GM19397 (cell line): ENCODE data around the gene CGNL1.

Experiments used
- ATAC-seq: cut with Tn5 transposase; IDR thresholded peaks from one replicate; pipeline ENCODE4 v1.9.1; 2021; ENCODE audit warnings: mild to moderate bottlenecking, moderate library complexity; ENCODE audit not compliant: unreplicated experiment

The CGNL1 gene

DNA sequence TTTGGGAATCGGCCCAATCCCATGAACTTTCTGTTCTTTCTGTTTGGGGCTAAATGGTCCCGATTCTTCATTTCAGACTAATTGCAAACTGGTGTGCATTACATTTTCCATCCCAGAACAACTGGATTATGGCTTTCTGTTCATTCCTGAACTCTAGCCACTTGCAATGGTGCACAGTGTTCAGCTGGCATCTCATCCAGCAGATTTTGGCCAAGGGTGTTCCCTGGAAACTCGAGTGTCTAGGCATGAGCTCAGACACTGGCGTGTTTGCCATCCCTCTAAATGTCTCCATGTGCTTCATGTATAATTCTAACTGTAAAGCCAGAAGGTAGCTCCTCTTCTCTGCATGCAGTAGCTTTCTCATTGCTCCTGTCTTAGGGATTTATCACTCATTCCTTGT lies 118.3 kb downstream of the CGNL1 start:
- no peak for ATAC-seq

DNA sequence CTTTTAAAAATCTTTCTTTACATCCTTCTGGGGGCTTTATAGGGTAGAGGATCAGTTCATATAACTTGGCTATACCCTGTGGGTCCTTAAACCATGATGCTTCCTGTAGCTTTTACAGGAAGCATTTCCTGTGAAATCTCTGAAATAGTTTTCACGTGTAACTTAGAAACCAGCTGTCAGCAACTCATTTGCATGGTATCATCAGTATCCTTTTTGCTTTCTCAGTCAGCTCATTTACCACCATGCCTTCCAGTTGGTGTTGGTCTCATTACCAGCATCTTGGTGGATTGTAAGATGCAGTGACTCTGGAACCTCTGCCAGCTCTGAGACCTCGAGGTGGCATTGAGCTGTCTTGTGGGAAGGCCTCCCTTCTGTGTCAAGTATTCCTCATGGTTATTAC lies 118.7 kb downstream of the CGNL1 start:
- peak; percentile 66 for ATAC-seq

DNA sequence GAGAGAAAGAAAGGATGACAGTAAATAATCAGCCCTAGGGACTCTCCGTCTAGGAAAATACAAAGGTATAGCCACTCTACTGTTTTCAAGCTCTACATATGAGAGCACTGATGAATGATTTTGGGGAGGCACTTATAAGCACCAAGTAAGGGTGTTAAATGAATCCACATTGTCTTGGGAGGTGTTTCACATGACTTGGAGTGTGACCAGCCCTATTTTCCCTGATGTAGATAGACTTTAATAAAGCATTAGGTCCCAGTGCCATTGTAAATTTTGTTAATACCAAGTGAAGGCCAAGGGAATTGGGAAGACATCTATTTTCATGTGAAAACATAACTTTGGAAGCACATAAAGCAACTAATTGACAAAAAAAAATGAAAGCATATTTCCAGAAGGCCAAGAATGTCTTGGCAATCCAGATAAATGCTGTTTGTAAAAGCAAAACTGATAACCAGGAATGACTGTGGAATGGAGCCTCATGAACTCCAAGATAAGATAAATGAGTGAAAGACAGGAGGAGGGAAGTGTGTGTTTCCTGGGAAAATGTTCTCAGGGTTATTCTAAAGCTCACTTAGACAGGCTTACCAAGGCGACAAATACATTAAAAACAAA lies 119.4 kb downstream of the CGNL1 start:
- ATAC-seq: no peak

DNA sequence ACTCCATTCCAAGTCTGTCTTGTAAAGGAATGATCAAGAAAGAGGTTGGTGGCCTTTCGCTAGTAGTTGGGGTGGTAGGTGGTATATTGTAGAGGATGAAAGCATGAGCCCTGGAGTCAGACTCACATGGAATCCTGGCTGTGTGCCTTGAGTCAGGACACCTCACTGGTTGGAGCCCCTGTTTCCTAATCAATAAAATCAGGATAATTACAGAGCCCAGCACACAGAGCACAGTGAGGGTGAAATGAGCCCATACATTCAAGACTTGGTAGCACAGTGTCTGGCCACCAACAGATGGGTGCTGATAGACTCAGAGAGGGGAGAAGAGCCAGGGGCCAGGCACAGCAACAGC lies 120.3 kb downstream of the CGNL1 start:
- no peak for ATAC-seq

DNA sequence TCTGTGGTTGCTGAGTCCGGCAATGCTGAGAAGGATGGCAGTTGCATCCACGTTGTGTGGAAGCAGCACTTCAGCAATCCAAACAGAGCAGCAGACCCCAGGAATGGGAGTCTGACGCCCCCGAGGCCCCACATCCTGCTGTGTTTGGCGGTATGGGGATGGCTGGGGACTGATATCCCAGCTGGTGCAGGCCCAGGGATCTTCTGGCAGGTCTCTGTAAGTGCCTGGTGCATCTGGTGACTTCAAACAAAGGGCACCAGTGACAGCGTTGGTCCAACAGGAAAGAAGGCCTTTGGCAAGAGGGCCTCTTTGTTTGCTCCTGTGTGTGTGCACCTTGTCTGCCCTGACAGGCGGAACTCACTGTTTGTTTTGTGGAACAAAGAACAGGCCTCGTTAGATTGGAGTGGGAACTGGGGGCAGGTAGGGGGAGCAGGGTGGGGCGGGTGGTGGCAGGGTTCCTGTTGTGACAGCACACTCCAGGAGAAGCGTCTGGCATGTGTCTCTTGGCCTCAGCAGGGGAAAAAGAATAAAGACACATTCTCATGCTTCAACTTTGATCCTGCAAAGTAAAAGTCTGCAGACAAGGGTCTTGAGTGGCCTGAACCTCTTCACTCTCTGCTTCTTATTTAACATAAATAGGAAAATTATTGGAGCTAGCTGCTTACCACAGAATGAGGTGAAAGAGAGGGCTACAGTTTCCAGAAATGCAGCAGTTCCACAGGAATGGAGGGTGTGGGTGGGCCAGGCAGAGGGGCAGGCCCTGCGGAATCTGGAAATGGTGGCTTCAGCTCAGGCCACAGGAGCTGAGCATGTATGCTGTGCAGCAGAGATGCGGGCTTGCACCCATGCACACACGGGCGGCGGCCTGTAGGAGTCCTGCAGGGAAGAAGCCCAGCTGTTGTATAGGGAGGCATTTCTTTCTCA lies 120.9 kb downstream of the CGNL1 start:
- no peak for ATAC-seq

DNA sequence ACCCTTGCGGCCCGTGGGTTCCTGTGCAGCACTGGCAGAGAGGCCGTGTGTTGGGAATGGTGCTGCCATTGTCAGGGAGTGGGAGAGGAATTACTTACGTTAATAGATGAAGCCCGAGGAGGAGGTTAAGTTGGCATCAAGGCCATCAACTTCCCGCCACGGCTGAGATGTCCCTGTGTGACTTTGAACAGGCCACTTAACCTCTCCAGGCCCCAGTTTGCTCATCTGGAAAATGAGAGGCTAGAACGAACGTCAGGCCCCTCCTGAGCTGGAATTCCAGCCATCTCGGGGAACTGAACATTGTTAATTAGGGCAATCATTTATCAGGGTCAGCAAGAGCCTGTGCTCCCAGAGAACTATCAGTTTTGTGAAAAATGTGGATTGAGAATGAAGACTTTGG lies 124.0 kb downstream of the CGNL1 start:
- ATAC-seq: no peak

DNA sequence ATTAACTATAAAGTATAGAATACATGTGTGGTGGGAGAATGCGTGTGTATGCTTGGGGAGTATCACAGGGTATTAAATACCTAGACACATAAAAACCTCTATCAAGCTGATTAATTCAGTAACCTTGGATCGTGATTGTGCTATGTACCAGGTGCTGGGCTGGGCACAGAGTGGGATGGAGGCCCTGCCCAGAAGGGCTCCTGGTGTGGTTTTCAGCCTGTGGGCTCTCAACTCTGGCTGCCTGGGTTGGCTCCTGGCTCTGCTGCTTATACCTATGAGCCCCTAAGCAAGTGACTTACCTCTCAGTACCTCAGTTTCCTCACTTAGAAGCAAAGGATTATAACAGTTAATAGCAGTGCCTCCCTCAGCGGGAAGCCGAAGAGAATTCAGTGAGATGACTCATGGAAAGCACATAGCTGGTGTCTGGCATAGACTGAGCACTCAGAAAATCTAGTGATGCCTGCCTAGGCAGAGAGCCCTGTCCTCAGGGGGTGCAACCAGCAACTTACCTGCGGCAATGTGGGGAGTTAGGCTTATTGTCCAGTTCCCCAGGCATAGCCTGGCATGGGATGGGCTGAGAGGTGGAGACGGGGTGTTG lies 124.8 kb downstream of the CGNL1 start:
- ATAC-seq: no peak

DNA sequence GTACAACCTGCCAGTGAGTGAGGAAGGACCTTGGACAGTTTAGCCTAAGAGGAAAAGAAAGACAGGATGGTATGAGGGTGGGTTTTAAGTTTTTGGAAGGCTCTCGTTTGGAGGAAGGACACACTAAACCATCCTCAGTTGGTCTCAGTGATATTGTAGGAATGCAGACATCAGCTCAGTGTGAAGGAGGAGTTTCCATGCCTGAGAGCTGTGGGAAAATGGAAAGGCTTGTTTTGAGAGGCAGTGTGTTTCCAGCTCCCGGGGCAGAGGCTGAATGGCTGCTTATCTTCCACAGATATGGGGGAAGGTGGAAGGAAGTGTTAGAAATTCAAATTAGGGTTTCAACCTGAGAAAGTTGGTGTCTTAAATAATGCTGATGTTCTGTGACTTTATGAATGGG lies 125.8 kb downstream of the CGNL1 start:
- ATAC-seq: no peak

DNA sequence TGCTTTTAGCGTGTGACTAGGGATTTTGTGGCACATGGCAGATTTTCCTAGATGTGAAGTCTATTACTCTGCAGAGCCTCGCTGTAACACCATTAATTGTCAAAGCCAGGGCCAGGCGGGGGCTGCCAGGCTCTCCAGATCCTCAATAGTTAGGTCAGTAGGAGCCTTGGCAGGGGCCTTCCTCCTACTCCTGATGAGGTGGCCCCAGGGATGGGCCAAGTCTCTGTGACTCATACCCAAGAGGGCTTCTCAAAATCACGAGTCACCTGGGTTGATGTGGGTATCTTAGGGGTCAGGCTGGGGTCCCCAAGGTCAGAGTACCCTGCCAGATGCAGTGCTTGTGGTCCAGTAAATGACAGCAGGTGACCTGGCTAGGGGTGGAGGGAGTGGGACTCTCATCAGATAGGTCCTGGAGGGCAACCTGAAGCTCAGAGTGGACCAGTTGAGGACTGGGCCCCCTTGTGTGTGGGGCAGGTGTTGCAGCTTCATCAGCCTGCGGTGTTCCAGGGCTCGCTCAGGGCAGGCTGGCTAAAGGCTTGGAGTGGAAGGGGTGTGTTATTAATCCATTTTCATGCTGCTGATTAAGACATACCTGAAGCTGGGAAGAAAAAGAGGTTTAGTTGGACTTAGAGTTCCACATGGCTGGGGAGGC lies 126.9 kb downstream of the CGNL1 start:
- no peak for ATAC-seq

DNA sequence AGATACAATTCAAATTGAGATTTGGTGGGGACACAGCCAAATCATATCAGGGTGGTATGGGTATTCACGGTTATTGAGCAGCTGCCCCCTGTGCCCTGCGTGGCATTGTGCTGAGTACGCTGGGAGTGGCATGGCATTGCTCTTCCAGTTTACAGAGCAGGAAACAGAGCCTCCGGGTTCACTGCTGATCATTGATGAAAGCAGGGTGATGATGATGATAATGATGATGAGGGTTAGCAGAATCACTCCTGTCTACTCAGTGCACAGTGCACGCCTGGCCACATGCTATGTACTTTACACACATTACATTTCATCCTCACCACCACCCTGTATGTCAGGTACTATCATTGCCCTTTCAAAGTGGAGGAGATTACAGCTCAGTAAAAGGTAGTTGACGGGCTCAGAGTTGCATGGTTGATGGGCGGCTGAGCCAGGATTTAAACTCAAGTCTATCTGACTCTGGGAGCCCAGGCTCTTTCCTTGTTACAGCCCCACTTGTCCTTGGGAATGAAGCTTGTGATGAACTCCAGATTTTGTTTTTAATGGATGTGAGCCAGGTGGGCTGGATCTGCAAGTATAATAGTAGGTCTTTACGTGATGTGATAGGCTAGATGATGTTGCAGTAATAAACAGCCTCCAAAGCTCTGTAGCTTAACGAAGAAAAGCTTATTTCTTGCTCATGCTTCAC lies 127.8 kb downstream of the CGNL1 start:
- ATAC-seq: no peak

DNA sequence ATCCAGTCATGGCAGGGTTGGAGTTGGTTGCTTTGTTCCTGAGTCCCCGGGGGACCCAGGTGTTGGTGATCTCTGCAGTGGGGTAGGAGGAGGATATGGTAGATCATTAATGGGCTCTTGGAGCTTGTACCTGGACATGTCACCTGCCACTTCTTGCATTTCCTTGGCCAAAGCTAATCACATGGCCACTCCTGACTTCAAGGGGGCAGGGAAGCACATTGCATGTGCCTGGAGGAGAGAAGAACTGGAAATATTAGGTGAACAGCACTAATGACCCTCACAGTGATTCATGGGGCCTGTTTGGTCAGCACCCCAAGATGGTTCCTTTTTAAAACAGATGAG lies 128.3 kb downstream of the CGNL1 start:
- ATAC-seq: no peak

DNA sequence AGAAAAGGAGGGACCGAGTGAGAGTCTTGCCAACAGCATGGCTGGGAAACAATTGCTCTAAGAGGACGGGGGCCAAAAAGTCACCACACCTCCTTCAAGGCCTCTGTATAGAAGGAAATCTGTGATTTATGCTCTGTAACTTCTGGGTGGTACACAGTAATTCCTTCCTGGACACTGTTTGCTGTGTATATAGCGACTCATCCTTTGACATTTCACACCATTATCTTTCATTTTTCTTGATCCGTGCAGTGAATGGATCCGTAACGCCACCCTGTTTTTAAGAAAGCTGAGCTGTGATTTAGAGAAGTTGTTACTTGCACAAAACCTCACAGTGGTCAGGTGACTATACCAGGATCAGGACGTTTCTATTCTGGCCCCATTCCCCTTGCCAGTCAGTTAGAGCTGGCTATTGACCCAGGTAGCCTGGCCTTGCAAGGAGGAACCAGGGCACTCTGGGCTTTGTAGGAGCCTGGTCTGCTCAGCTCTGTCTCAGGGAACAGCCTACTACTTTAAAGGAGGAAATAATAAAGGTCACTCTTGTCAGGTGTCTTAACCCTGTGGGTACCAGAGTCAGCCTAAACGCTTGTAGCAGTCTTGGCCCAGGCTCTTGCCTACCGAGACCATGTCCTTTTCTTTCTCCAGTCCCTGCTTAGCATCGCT lies 128.9 kb downstream of the CGNL1 start:
- ATAC-seq: no peak

DNA sequence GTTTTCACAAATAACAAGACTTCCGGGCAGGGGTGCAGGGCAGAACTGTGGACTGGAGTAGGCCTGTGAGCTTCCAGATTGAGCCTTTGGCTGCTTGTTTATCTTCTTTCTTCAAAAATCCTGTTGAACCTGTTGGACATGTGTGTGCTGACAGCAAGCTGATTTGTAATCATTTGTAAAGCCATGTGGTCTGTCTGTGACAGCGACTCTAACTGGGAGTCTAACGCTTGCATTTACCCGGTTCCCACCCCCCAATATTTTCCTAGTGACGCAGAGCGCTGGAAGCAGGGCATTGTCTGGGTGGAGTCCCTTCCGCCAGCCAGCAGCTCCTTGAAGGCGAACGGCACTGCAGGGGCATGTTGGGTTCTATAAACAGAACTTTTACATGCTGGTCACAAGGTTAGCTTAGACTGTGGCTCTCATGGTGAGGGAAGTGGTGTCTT lies 129.7 kb downstream of the CGNL1 start:
- no peak for ATAC-seq

DNA sequence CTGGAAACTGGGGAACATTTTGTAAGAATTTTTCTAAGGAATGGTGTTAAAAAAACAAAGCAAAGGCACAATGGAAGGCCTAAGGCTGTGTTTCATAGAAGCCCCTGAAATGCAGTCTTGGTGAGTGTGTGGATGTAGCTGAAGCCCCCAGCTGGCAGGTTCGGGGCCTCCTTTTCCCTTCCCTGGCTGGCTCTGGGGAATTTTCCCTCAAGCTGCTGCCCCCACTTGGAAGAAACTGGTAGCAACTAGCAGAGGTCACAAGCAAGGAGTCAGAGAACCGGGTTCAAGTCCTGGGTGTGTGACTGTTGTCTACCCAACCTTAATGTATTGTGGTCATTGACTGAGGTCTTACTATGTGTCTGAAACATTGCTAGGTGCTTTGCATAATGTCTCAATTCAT lies 130.1 kb downstream of the CGNL1 start:
- no peak for ATAC-seq

DNA sequence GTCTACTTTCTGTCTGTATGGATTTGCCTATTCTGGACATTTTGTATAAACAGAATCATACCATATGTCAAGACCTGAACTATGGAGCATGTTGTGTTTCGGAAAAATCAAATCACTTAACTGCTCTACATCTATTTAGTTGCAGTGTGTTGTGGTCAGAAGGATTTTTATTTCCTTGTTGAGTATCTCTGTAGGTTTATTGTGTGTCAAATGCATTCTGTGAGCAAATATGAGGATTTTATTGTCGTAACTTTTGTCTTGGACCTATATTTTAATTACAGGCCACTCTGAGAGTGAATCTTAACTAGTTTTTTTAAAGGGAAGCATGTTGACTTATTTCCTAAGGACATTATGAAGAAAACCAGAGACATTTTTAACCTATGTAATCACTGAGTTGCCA lies 130.8 kb downstream of the CGNL1 start:
- no peak for ATAC-seq

DNA sequence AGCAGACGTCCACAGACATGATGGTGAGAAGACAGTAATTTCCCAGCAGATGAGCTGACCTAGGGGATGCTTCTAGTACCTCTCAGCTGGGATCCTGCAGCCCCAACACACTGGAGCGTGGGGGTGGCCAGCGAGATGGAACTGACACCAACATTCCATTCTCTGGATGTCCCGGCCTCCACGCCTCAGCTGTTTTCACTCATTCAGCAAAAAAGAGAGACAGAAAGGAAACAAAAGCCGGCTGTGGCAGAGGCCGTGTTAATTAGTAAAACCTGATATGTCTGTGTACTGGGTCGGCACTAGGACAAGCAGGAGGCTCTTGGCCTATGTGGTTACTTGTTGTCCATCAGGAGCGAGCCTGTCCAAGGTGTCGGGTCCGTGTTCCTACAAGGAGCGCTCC lies 132.8 kb downstream of the CGNL1 start:
- ATAC-seq: no peak

DNA sequence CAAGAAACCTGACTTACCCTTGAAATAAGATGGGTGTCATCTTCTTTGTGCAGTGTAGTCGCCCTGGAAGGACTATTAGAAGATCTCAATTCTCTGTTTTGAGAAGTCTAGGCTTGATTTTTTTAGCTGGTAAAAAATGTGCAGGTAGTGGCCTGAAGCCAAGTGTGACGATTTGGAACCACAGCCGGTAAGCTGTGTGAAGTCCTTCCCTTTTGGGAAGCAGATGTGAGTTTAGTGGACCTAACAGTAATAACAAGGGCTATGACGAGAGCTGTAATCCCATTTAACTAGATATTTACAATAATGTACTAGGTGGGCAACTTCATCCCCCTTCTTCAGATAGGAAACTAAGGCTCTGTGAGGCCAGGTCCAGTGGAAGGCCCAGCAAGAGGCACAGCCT lies 133.7 kb downstream of the CGNL1 start:
- no peak for ATAC-seq

DNA sequence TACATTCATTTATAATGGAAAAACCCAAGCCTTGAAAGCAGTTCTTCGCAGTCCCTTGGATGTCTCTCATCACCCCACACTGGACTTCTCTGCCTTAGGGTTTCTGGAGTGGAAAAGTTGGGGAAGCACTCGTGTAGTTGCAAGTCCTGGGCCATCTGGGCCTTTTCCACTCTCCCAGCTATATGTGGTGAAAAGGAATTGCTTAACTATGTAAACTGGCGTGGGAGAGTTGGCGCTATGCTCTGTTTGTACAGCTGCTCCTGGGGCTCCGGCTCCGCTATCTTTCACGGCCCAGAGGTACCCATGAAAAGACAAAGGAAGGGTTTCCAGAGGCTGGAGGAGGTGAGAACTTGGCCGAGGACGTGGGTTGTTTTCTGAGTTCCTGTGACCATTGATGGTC lies 134.3 kb downstream of the CGNL1 start:
- ATAC-seq: no peak

DNA sequence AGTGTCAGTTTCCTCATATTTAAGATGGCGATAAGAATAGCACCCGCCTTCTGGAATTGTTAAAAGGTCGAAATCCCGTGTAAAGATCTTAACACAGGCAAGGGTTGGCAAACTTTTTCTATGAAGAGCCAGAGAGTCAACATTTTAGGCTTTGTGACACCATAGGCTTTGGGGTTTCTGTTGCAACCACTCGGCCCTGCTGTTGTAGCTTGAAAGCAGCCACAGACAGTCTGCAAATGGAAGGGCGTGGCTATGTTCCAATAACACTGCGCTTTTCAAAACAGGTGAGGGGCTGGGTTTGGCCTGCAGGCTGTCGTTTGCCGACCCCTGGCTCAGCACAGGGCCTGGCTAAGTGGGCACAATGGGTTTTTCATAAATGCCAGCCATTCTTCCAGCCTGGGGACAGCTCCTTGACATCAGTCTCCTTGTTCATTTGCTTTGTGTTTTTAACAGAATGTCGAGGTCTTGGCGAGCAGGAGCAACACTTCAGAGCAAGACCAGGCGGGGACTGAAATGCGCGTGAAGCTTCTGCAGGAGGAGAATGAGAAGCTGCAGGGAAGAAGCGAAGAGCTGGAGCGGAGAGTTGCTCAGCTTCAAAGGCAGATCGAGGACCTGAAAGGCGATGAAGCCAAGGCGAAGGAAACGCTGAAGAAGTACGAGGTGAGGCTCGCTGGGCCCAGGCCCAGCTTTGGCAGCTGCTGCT lies 140.2 kb downstream of the CGNL1 start:
- no peak for ATAC-seq

DNA sequence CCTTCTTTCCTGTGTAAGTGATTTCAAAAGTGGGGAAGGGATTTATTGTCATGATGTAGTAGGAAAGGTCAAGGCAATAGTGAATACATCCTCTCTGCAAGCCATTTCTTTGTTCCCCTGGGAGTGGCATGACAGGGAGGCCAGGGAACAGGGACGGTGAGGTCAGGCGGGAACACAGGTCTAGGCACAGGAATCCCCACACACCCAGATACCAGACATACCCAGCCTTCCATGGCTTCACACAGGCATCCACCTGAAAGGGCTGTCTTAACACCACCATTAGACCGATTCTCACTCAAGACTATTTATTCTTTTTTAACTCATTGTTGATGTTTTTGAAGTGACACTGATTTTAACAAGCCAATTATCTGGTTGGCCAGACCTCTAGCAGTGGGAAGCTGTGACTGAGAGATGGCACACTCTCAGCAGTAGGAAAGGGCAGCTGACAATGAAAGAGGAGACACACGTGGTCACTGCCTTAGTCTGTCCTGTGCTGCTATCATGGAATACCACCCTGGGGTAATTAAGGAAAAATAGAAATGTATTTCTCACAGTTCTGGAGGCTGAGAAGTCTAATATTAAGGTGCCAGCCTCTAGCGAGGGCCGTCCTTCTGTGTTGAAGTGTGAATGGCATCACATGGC lies 140.8 kb downstream of the CGNL1 start:
- ATAC-seq: no peak
